Astrocyte of the hippocampus (primary cell): ENCODE results near the gene HNRNPM.
A peak's percentile ranks its signal among the peaks of the same experiment; 100 is the strongest.
"Not testable (repeated sequence)": the region's sequence is repeated elsewhere in the genome, so short reads cannot be mapped to it uniquely, and the experiment has no call there.

Experiments used
- DNase-seq: peaks from one replicate; pipeline ENCODE4 v3.0.0; 2011; ENCODE audit warnings: low read depth, low spot score

The HNRNPM gene, protein sequence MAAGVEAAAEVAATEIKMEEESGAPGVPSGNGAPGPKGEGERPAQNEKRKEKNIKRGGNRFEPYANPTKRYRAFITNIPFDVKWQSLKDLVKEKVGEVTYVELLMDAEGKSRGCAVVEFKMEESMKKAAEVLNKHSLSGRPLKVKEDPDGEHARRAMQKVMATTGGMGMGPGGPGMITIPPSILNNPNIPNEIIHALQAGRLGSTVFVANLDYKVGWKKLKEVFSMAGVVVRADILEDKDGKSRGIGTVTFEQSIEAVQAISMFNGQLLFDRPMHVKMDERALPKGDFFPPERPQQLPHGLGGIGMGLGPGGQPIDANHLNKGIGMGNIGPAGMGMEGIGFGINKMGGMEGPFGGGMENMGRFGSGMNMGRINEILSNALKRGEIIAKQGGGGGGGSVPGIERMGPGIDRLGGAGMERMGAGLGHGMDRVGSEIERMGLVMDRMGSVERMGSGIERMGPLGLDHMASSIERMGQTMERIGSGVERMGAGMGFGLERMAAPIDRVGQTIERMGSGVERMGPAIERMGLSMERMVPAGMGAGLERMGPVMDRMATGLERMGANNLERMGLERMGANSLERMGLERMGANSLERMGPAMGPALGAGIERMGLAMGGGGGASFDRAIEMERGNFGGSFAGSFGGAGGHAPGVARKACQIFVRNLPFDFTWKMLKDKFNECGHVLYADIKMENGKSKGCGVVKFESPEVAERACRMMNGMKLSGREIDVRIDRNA

GRCh38 chr19:8444677-8445487, at the start of gene HNRNPM:
TSS of gene HNRNPM (plus strand) at chr19:8444975. CDS start at chr19:8444999, 24 bp downstream.
- peak; percentile 100 for DNase-seq

DNA sequence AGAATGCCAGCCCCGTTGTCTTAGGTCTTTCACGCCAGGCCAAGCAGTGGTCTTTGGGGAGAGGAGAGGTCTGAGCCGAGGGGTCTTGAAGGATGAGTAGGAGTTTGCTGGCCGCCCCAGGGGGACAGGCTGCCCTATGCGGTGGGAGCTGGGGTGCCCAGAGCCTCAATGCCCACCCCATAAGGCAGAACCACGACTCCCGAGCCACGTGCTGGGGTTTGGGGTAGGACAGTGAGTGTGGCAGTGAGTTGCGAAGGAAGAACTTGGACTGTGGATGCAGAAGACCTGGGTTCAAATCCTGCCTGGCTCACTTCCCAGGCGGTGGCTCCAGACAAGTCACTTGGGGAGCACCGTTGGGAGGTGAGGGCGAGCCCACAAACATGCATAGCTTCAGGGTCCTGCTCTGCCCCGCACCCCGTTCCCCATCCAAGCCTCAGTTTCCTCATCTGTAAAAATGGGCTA, 49.1 kb upstream of the HNRNPM start:
- no peak for DNase-seq

DNA sequence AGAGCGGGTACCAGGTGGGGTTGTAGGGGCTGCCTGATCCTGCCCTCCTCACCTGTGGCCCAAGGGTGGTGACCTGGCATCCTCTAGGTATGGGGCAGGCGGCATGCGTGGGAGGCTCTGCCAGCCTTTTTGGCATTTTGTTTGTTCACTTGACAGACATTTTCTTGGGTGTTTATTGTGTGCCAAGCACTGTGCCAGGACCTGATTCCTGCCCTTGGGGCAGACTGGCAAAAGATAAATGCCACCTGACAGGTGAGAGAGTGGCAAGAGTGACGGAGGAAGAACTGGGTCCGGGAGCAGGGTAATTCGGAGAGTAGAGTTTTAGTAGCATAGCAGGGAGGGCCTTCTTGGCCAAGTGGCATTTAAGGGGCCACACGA, 48.6 kb upstream of the HNRNPM start:
- DNase-seq = no peak

- DNase-seq = peak; percentile 72
These were observed 48.1 kb upstream of the HNRNPM start for GRCh38 chr19:8396563-8397203.

DNA sequence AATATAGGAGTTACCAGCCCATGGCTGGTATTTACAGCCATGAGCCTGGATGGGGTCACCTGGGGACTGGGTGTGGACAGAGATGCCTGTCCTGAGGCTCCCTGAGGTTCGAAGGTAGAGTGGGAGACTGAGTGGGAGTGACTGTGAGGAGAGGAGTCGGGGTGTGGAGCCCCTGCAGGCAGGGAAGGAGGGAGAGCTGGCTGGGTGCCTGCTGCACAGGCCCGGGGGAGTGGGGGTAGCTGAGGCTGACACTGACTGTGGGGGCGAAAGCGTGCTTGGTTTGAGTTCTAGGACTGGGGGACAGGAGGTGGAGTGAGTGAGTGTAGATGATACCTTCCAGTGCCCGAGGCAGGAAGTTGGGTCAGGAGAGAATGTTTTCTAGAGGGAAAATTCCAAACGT, 47.5 kb upstream of the HNRNPM start:
- DNase-seq = no peak

GRCh38 chr19:8397746-8398310, 46.9 kb upstream of the HNRNPM start:
- DNase-seq = no peak

DNA sequence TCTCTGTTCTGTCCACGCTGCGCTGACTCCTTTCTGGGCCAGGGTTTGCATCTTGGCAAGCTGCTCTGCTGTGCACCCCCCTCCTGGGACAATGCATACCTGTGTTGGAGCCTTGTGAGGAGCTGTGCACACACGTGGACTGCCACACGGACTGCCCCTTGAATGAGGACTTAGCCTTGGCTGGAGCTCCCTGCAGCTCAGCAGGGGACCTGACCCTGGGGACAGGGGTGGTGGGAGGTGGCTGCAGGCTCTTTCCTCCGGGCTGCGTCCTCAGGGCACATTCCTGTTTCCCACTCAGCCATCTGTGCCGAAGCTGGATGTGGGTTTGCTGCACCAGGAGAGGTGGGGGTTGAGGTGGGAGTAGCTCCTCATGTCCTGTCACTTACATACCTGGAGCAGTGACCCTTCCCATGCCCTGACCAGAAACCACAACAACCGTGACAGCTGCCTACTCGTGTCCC, 46.4 kb upstream of the HNRNPM start:
- DNase-seq = peak; percentile 18

- no peak for DNase-seq
These were observed 45.0 kb upstream of the HNRNPM start for GRCh38 chr19:8399681-8400188.

GRCh38 chr19:8401981-8402411, 42.8 kb upstream of the HNRNPM start:
- DNase-seq = no peak

GRCh38 chr19:8403098-8403819, 41.5 kb upstream of the HNRNPM start:
- DNase-seq = no peak

DNA sequence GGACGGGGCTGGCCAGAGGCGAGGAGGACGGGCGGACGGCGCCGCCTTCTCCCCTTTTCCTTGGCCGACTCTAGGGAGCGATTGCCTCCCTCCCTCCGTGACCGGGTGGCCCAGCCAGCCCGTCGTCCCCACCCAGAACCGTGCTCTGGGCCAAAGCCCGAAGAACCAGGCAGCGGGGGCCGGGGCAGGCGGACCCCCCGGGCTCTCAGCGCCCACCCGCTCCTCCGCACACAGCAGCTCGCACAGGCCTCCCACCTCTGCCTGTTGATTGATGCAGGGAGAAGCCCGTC, 41.0 kb upstream of the HNRNPM start:
- no peak for DNase-seq

- DNase-seq = no peak
These were observed 40.2 kb upstream of the HNRNPM start for GRCh38 chr19:8404391-8405151.

- DNase-seq = not testable (repeated sequence)
These were observed 34.1 kb upstream of the HNRNPM start for GRCh38 chr19:8410718-8411117.

DNA sequence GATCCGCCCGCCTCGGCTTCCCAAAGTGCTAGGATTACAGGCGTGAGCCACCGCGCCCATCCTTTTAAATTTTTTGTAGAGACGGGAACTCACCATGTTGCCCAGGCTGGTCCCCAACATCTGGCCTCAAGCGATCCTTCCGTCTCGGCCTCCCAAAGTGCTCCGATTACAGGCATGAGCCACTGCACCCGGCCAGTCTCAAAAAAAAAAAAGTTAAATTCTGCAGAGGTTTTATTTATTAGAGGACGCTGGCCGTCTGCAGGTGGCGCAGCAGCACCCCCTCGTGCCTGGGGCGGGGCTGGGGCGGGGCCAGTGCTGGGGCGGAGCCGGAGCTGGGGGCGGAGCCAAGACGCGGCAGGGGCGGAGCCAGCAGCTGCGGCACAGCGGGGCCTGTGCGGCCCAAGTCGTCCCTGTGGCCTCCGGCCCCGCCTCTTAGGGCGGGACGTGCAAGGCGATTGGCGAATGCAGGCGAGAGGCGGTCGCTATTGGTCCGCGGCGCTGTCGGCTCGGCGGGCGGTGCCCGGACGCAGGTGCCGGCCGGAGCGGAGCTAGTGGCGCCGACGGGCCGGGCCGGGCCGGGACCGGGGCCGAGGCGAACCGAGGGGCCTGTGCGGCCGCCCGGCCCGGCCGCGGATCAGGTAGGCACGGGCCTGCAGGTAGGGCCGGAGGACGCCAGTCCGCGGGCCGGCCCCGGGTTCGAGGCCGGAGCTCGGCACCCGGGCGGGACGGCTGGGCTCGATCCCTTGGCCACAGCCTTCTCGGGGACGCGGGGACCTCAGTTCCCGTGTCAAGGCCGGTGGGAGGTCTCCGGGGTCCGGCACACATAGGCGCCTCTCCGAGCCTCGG, 31.8 kb upstream of the HNRNPM start, which contains the start of gene MARCHF2:
TSS of gene MARCHF2 (plus strand) at position 523 of the 846 bp plus-strand sequence. CDS start 8,536 bp downstream, outside the sequence.
- peak; percentile 99 for DNase-seq

DNA sequence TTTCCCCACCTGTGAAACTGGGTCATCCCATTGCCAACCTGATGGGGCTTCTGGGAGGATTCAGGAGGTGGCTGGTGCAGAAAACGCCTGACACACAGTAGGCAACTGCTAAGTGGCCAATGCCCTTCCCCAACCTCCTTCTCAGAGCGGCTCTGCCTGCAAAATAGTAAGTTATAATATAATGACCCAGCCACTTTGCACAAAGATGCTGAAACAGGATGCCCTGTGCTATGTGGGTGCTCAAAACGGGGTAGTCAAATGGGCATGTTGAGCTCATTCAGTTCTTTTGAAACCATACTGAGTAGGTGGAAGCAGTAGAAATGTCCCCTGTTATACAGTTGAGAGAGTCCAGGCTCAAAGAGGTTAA, 31.2 kb upstream of the HNRNPM start:
- no peak for DNase-seq

GRCh38 chr19:8416796-8417195, 28.0 kb upstream of the HNRNPM start:
- no peak for DNase-seq

- no peak for DNase-seq
These were observed 23.0 kb upstream of the HNRNPM start for GRCh38 chr19:8421484-8422461.
